Diencephalon (tissue), 1 donor: ENCODE measurements around the gene DIO2. TPM values are rescaled to one million over a fixed set of nuclear protein-coding genes. Genes with fewer than 3 reads are reported as not detected.

Experiments
- total RNA-seq: library from RNA; depleted of rRNA; stranded (reverse); fragments of >200 nt; gene quantifications from one replicate; pipeline ENCODE4 v1.2.3, GENCODE V29; 2014

Gene DIO2
- 10.8 TPM for total RNA-seq

DNA sequence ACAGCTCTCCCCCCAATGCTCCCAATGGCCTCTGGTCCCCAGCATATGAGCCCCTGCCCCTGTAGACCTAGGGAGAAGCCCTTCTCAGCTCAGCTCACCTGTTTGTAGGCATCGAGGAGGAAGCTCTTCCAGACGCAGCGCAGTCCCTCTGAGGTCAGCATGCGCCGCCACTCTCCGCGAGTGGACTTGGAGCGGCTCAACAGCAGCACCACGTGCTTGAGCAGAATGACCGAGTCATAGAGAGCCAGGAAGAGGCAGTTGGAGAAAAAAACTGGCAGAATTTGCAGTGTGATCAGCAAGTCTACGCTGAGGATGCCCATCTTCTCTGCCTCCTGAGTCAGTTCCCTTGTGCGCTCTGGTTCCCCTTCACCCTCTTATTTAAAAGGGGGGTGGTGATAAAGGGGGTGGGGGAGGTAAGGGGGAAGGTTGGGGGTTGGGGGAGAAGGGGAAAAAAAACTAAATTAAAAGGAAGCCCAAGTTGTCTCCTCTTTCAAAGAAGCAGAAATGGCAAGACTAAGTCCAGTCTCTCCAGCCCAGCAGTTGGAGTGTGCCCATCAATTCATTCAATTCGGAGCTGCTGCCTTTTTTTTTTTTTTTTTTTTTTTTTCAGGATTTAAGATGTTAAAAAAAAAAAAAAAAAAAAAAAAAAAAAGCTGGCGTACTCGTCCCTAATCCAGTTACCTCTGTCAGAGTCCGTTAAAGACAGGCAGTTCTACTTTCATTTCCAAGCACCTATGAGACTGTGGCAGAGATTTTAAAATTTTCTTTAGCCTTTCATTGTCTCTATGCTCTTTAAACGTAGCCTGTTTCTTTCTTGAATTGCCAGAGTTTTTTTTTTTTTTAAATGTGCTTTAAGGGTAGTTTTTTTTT is at the start of gene DIO2:
Gene DIO2 (minus strand): TSS at position 352 of the 870 bp plus-strand sequence. CDS start 32 bp downstream, at position 320.

